ENCODE data around the gene TMEM106B.

GRCh38 chr7:12196386-12196785, 14.7 kb upstream of the TMEM106B start:
- no peak for TF ChIP-seq POLR2A (IDR thresholded peaks at IDR 0.05; ENCODE audit: low read depth, low read length)
- TF ChIP-seq TAF1 (IDR thresholded peaks at IDR 0.05; ENCODE audit: borderline replicate concordance, low read depth, low read length): no peak

All from GM12892 (cell line).